Measurements from ENCODE around the gene RASSF7. TPM values are rescaled to one million over a fixed set of nuclear protein-coding genes. Genes with fewer than 3 reads are reported as not detected.

The RASSF7 gene
- total and polyA plus RNA-seq, 2 of the 8 experiments (the other 6 are each of a cell fraction or from before 2014, with no cell fraction given): 22.3 to 43.9 TPM

DNA sequence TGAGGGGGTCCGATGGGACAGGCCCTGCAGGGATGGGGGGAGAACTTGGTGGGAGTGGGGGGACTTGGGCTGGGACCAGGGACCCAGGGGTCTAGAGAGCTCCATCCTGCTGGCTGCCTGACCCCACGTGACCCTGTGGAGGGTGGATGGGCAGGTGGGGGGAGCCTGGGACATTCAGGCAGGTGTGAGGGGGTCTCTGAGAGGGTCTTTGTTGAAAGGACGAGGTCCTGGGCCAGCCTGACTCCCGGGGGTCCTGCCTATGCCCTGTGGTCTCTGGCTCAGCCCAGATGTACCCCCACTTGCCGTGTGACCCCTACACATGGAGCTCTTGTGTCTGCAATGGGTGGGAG, 16.0 kb upstream of the RASSF7 start:
- ChIA-PET CTCF (ENCODE audit: partially characterized antibody) (interaction anchor here (0.8 to 1.2 kb wide), 2 partner anchors 51 to 220 kb away, joined by 3 read pairs; no protein-coding TSS in a partner anchor), POLR2A (ENCODE audit: partially characterized antibody) (interaction anchor here (0.6 to 1.3 kb wide), 3 partner anchors 9 to 338 kb away, joined by 3 to 4 read pairs (median 4); partner anchors contain the start of gene BET1L)
- no peak overlapping the region for H4K5ac ChIP-seq (ENCODE audit: insufficient read length, low read depth, low read length)
- no peaks in the 10 kb centered on the region for H3K79me2 ChIP-seq (ENCODE audit: control insufficient read depth in 1 of 2, insufficient read depth in 2 of 2, low read length in 2 of 2)
- no peak overlapping the region for H3K4me2 ChIP-seq (ENCODE audit: insufficient read depth in 1 of 2, low read depth in 2 of 2, low read length in 2 of 2)
- H3K27ac ChIP-seq (ENCODE audit: low read depth, low read length): no peak overlapping the region
- H3K56ac ChIP-seq (replicated peaks; ENCODE audit: insufficient read length, low read depth, low read length): no peak overlapping the region
- H3K4me1 ChIP-seq (replicated peaks in 1 of 4; ENCODE audit: control insufficient read depth in 3 of 4, insufficient read depth in 4 of 4, low read length in 3 of 4): peaks cover 0 to 2% (median 0%) of the 10 kb centered on the region in 4 experiments; a peak in 3 of 7 replicates
- H2BK5ac ChIP-seq (ENCODE audit: low read depth, low read length): no peak overlapping the region
- H3K23me2 ChIP-seq (ENCODE audit: low read depth, low read length): no peaks in the 10 kb centered on the region
- H4K8ac ChIP-seq (ENCODE audit: extremely low read depth, insufficient read depth, low read length): no peak overlapping the region; the same call in 1 of the 2 replicates
- no peaks in the 10 kb centered on the region for H4K20me1 ChIP-seq (replicated peaks in 1 of 2; ENCODE audit: control insufficient read depth in 1 of 2, insufficient read depth in 2 of 2, low read length in 2 of 2)
- H3K23ac ChIP-seq (ENCODE audit: insufficient read length): no peak overlapping the region
- no peak overlapping the region for H3K14ac ChIP-seq (ENCODE audit: insufficient read length)
- no peak overlapping the region for H3K4ac ChIP-seq (replicated peaks; ENCODE audit: insufficient read length, low read depth, low read length)
- H3K9me3 ChIP-seq (ENCODE audit: insufficient read depth in 2 of 2, low read depth in 1 of 2, low read length in 1 of 2): no peaks in the 10 kb centered on the region
- TF ChIP-seq SAP30 (IDR thresholded peaks at IDR 0.05; ENCODE audit: insufficient read depth, insufficient replicate concordance, low read length) (no peak), CREB1 (IDR thresholded peaks at IDR 0.05) (no peak), TAF1 (IDR thresholded peaks at IDR 0.05; ENCODE audit: low read depth, low read length) (no peak), KDM5A (IDR thresholded peaks at IDR 0.05; ENCODE audit: low read length) (no peak), NANOG (IDR thresholded peaks at IDR 0.05; ENCODE audit: insufficient read depth, low read depth, low read length, poor library complexity, severe bottlenecking) (no peak), TCF12 (IDR thresholded peaks at IDR 0.05; ENCODE audit: low read depth, low read length) (no peak), POLR2A (IDR thresholded peaks at IDR 0.05; ENCODE audit: control extremely low read depth in 1 of 2, low read depth in 2 of 2, low read length in 2 of 2) (no peak), CEBPB (IDR thresholded peaks at IDR 0.05; ENCODE audit: low read depth, low read length) (no peak), MAFK (IDR thresholded peaks at IDR 0.05; ENCODE audit: low read depth, low read length) (no peak)
- 100% methylated on average over 2 of the region's 5 CpGs; no CpG with 5 or more reads in 1 of the 2 experiments for WGBS, 2 experiments (ENCODE audit: extremely low coverage in 1 of 2, insufficient coverage in 1 of 2, insufficient read length in 1 of 2, insufficient replicate concordance in 2 of 2, low coverage in 1 of 2, low lambda C conversion rate in 2 of 2, missing lambda C conversion rate in 1 of 2)
- FAIRE-seq: no peak
- no peak overlapping the region for H2AFZ ChIP-seq (ENCODE audit: low read length)
- no peak overlapping the region for H4K91ac ChIP-seq (replicated peaks; ENCODE audit: insufficient read length, low read length)
- no peak for DNase-seq (ENCODE audit: low read depth in 1 of 2, low spot score in 2 of 2)
- no peak overlapping the region for H2AK5ac ChIP-seq (ENCODE audit: low read depth, low read length)
- H3K27me3 ChIP-seq (replicated peaks in 1 of 4; ENCODE audit: control insufficient read depth in 3 of 4, extremely low read depth in 1 of 4, insufficient read depth in 3 of 4, low read length in 3 of 4): no peaks in the 10 kb centered on the region
- H2BK120ac ChIP-seq (replicated peaks; ENCODE audit: low read depth, low read length): no peak overlapping the region
- no peaks in the 10 kb centered on the region for H3K79me1 ChIP-seq (ENCODE audit: low read depth, low read length)
- H3K36me3 ChIP-seq (ENCODE audit: control insufficient read depth in 2 of 4, insufficient read depth in 4 of 4, low read length in 3 of 4): no peaks in the 10 kb centered on the region
- no peak overlapping the region for H3K4me3 ChIP-seq (ENCODE audit: extremely low read depth in 1 of 4, insufficient read depth in 2 of 4, low read depth in 3 of 4, low read length in 4 of 4)
- no peak overlapping the region for H2BK20ac ChIP-seq (ENCODE audit: low read length)
- H3K9ac ChIP-seq (replicated peaks in 1 of 4; ENCODE audit: extremely low read depth in 1 of 4, low read depth in 3 of 4, low read length in 3 of 4): no peak overlapping the region
- no peak overlapping the region for H3K18ac ChIP-seq (ENCODE audit: extremely low read depth, low read length)
- H2BK12ac ChIP-seq (ENCODE audit: low read depth, low read length): no peak overlapping the region
- H2BK15ac ChIP-seq (ENCODE audit: low read length): no peak overlapping the region
